ENCODE measurements around the gene SMPDL3B.
A peak's percentile ranks its signal among the peaks of the same experiment; 100 is the strongest.

Gene SMPDL3B

GRCh38 chr1:27886744-27887143 lies 48.1 kb upstream of the SMPDL3B start:
- no peaks in the 10 kb centered on the region for H3K4me1 ChIP-seq (ENCODE audit: control insufficient read depth in 1 of 2, insufficient read depth in 2 of 2, low read length in 2 of 2)
- no peak overlapping the region for H2AK5ac ChIP-seq (ENCODE audit: low read length)
- peak in 1 of 2 donors; percentile 19 for DNase-seq
- no peaks in the 10 kb centered on the region for H3K27me3 ChIP-seq (ENCODE audit: insufficient read depth, low read length)
- H3K18ac ChIP-seq (ENCODE audit: low read length), result no peak overlapping the region
- H2BK120ac ChIP-seq (ENCODE audit: insufficient read depth, low read length, poor library complexity), result no peak overlapping the region
- no peak overlapping the region for H4K8ac ChIP-seq (ENCODE audit: low read depth, low read length)
- no peaks in the 10 kb centered on the region for H3K79me2 ChIP-seq (ENCODE audit: control insufficient read depth, insufficient read depth, low read length, poor library complexity)
- H3K9me3 ChIP-seq (ENCODE audit: insufficient read depth, low read depth, low read length), result peaks cover 2% of the 10 kb centered on the region
- no peak overlapping the region for H3K4me3 ChIP-seq (ENCODE audit: low read depth, low read length)
- H2BK5ac ChIP-seq (ENCODE audit: low read depth, low read length, poor library complexity), result no peak overlapping the region
- H2AFZ ChIP-seq (ENCODE audit: insufficient read depth, low read length, poor library complexity), result no peak overlapping the region
- no peak overlapping the region for H4K12ac ChIP-seq (ENCODE audit: low read depth, low read length)
- H4K91ac ChIP-seq (ENCODE audit: low read depth, low read length), result no peak overlapping the region
- no peak overlapping the region for H3K4ac ChIP-seq (ENCODE audit: low read depth, low read length)
- H3K9ac ChIP-seq (ENCODE audit: low read length), result no peak overlapping the region
- H3K4me2 ChIP-seq (ENCODE audit: low read length), result no peak overlapping the region
- no peak overlapping the region for H3K14ac ChIP-seq (ENCODE audit: low read length)
- H3K36me3 ChIP-seq (ENCODE audit: control insufficient read depth in 1 of 2, insufficient read depth in 2 of 2, low read length in 2 of 2), result peaks cover 4 to 11% of the 10 kb centered on the region in 2 experiments
- H3K23ac ChIP-seq (ENCODE audit: low read length), result no peak overlapping the region
- H3K27ac ChIP-seq (ENCODE audit: low read depth, low read length), result no peak overlapping the region
- no peak overlapping the region for H2BK12ac ChIP-seq (ENCODE audit: low read length)
- H3K79me1 ChIP-seq (ENCODE audit: low read length), result no peaks in the 10 kb centered on the region
- no CpG with 5 or more reads among the region's 3 CpGs for WGBS (ENCODE audit: extremely low coverage, insufficient coverage, insufficient read length)

- DNase-seq, result no peak
- Histone ChIP-seq H3K4ac (ENCODE audit: low read depth, low read length) (no peak overlapping the region), H3K23ac (ENCODE audit: low read length) (no peak overlapping the region), H3K4me3 (ENCODE audit: low read depth, low read length) (no peak overlapping the region), H2AK5ac (ENCODE audit: low read length) (no peak overlapping the region), H3K4me2 (ENCODE audit: low read length) (no peak overlapping the region), H3K18ac (ENCODE audit: low read length) (no peak overlapping the region), H2BK120ac (ENCODE audit: insufficient read depth, low read length, poor library complexity) (no peak overlapping the region), H3K14ac (ENCODE audit: low read length) (no peak overlapping the region), H2BK5ac (ENCODE audit: low read depth, low read length, poor library complexity) (no peak overlapping the region), H3K79me1 (ENCODE audit: low read length) (no peaks in the 10 kb centered on the region), H3K27ac (ENCODE audit: low read depth, low read length) (no peak overlapping the region), H4K12ac (ENCODE audit: low read depth, low read length) (no peak overlapping the region), H3K4me1 (ENCODE audit: control insufficient read depth in 1 of 2, insufficient read depth in 2 of 2, low read length in 2 of 2) (no peaks in the 10 kb centered on the region), H4K91ac (ENCODE audit: low read depth, low read length) (no peak overlapping the region), H2AFZ (ENCODE audit: insufficient read depth, low read length, poor library complexity) (no peak overlapping the region), H3K36me3 (ENCODE audit: control insufficient read depth in 1 of 2, insufficient read depth in 2 of 2, low read length in 2 of 2) (peaks cover 7 to 11% of the 10 kb centered on the region in 2 experiments), H3K27me3 (ENCODE audit: insufficient read depth, low read length) (no peaks in the 10 kb centered on the region), H2BK12ac (ENCODE audit: low read length) (no peak overlapping the region), H4K8ac (ENCODE audit: low read depth, low read length) (no peak overlapping the region), H3K9ac (ENCODE audit: low read length) (no peak overlapping the region), H3K79me2 (ENCODE audit: control insufficient read depth, insufficient read depth, low read length, poor library complexity) (no peaks in the 10 kb centered on the region), H3K9me3 (ENCODE audit: insufficient read depth, low read depth, low read length) (peaks cover 2% of the 10 kb centered on the region)
- no CpG with 5 or more reads among the region's 8 CpGs for WGBS (ENCODE audit: extremely low coverage, insufficient coverage, insufficient read length)
Measured at GRCh38 chr1:27887215-27888021, 47.4 kb upstream of the SMPDL3B start.

- Histone ChIP-seq H3K27ac (ENCODE audit: low read depth, low read length) (no peak overlapping the region), H3K79me1 (ENCODE audit: low read length) (no peaks in the 10 kb centered on the region), H4K91ac (ENCODE audit: low read depth, low read length) (no peak overlapping the region), H2BK5ac (ENCODE audit: low read depth, low read length, poor library complexity) (no peak overlapping the region), H3K4ac (ENCODE audit: low read depth, low read length) (no peak overlapping the region), H2AK5ac (ENCODE audit: low read length) (no peak overlapping the region), H3K9me3 (ENCODE audit: insufficient read depth, low read depth, low read length) (no peaks in the 10 kb centered on the region), H3K23ac (ENCODE audit: low read length) (no peak overlapping the region), H4K12ac (ENCODE audit: low read depth, low read length) (no peak overlapping the region), H3K4me3 (ENCODE audit: low read depth, low read length) (no peak overlapping the region), H4K8ac (ENCODE audit: low read depth, low read length) (no peak overlapping the region), H3K4me1 (ENCODE audit: control insufficient read depth in 1 of 2, insufficient read depth in 2 of 2, low read length in 2 of 2) (no peaks in the 10 kb centered on the region), H2BK120ac (ENCODE audit: insufficient read depth, low read length, poor library complexity) (no peak overlapping the region), H3K14ac (ENCODE audit: low read length) (no peak overlapping the region), H3K79me2 (ENCODE audit: control insufficient read depth, insufficient read depth, low read length, poor library complexity) (no peaks in the 10 kb centered on the region), H3K9ac (ENCODE audit: low read length) (no peak overlapping the region), H3K4me2 (ENCODE audit: low read length) (no peak overlapping the region), H2BK12ac (ENCODE audit: low read length) (no peak overlapping the region), H3K18ac (ENCODE audit: low read length) (no peak overlapping the region), H3K36me3 (ENCODE audit: control insufficient read depth in 1 of 2, insufficient read depth in 2 of 2, low read length in 2 of 2) (peaks cover 16 to 24% of the 10 kb centered on the region in 2 experiments), H3K27me3 (ENCODE audit: insufficient read depth, low read length) (no peaks in the 10 kb centered on the region), H2AFZ (ENCODE audit: insufficient read depth, low read length, poor library complexity) (no peak overlapping the region)
- no peak for DNase-seq
- WGBS (ENCODE audit: extremely low coverage, insufficient coverage, insufficient read length), result no CpG with 5 or more reads among the region's 3 CpGs
Measured at GRCh38 chr1:27889506-27889905, 45.3 kb upstream of the SMPDL3B start.

- no peak overlapping the region for H4K8ac ChIP-seq (ENCODE audit: low read depth, low read length)
- no peaks in the 10 kb centered on the region for H3K79me1 ChIP-seq (ENCODE audit: low read length)
- no CpG with 5 or more reads among the region's 7 CpGs for WGBS (ENCODE audit: extremely low coverage, insufficient coverage, insufficient read length)
- no peak overlapping the region for H3K18ac ChIP-seq (ENCODE audit: low read length)
- H3K4me1 ChIP-seq (ENCODE audit: control insufficient read depth in 1 of 2, insufficient read depth in 2 of 2, low read length in 2 of 2), result no peaks in the 10 kb centered on the region
- peak in 1 of 2 donors; percentile 28 for DNase-seq
- peaks cover 21 to 37% of the 10 kb centered on the region in 2 experiments for H3K36me3 ChIP-seq (ENCODE audit: control insufficient read depth in 1 of 2, insufficient read depth in 2 of 2, low read length in 2 of 2)
- H3K79me2 ChIP-seq (ENCODE audit: control insufficient read depth, insufficient read depth, low read length, poor library complexity), result no peaks in the 10 kb centered on the region
- no peak overlapping the region for H3K14ac ChIP-seq (ENCODE audit: low read length)
- no peak overlapping the region for H2AFZ ChIP-seq (ENCODE audit: insufficient read depth, low read length, poor library complexity)
- no peak overlapping the region for H3K4ac ChIP-seq (ENCODE audit: low read depth, low read length)
- no peak overlapping the region for H2AK5ac ChIP-seq (ENCODE audit: low read length)
- H3K27me3 ChIP-seq (ENCODE audit: insufficient read depth, low read length), result no peaks in the 10 kb centered on the region
- H2BK120ac ChIP-seq (ENCODE audit: insufficient read depth, low read length, poor library complexity), result no peak overlapping the region
- no peak overlapping the region for H3K27ac ChIP-seq (ENCODE audit: low read depth, low read length)
- no peak overlapping the region for H2BK5ac ChIP-seq (ENCODE audit: low read depth, low read length, poor library complexity)
- H4K91ac ChIP-seq (ENCODE audit: low read depth, low read length), result no peak overlapping the region
- H3K4me3 ChIP-seq (ENCODE audit: low read depth, low read length), result no peak overlapping the region
- no peak overlapping the region for H4K12ac ChIP-seq (ENCODE audit: low read depth, low read length)
- no peaks in the 10 kb centered on the region for H3K9me3 ChIP-seq (ENCODE audit: insufficient read depth, low read depth, low read length)
- no peak overlapping the region for H3K9ac ChIP-seq (ENCODE audit: low read length)
- no peak overlapping the region for H3K4me2 ChIP-seq (ENCODE audit: low read length)
- no peak overlapping the region for H2BK12ac ChIP-seq (ENCODE audit: low read length)
- no peak overlapping the region for H3K23ac ChIP-seq (ENCODE audit: low read length)
Measured at GRCh38 chr1:27891196-27891889, 43.5 kb upstream of the SMPDL3B start.
